GM19240 (cell line): ENCODE data around the gene TBC1D4.
A peak's percentile ranks its signal among the peaks of the same experiment; 100 is the strongest.

ENCODE experiments used
- DNase-seq: peaks from one replicate; pipeline ENCODE4 v3.0.0; 2011; ENCODE audit warnings: low spot score; ENCODE audit not compliant: insufficient read length

The TBC1D4 gene

DNA sequence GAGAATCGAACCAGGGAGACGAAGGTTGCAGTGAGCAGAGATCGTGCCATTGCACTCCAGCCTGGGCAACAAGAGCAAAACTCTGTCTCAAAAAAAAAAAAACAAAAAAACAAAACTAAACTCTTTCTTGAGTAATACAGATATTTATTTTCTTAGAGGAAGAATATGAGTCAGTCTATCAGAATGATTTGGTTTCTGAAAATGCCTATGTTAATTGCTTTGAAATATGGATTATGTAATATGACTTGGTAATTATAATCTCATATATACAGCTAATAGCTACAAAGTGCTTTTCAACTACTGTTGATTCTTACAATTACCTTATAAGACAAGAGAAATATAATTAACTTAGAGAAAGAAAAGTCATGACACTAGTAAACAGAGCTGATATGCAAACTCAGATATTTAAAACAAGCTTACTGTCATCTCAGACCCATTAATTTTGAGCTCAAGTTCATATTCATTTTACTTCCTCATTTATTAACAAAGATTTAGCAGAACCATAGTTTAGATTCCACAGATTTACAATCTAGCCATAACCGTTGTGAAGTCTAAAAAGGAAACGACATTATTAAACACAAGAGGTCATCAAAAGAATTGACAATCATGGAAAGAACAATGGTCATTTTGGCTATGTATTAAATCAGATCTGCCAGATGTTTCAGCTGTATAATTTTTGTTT lies 88.0 kb downstream of the TBC1D4 start:
- no peak for DNase-seq

DNA sequence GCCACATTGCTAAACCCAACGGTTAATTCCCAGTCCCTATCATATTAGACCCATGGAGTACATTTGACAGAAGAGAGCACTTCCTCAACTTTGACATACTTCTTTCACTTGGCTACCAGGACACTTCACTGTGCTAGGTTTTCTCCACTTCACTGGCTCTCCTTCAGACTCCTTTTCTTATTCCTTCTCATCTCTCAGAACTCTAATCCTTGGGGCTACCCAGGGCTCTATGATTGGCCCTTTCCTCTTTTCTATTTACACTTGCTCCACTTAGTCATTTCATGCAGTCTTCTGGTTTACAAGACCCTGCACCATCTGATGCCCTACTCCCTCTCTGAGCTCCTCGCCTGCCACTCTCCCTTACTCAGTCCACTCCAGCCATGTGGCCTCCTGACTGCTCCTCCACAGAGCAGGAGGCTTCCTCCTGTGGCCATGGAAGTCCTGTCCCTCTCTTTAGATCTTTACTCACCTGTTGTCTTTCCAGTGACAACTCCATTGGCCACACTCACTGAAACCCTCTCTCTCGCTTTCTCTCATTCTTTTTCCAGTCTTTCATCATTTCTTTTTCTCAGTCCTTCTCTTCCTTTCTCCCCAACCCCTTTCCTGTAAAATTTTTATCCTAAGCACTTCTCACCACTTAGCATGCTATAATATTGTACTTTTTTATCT lies 90.4 kb downstream of the TBC1D4 start:
- DNase-seq: no peak

DNA sequence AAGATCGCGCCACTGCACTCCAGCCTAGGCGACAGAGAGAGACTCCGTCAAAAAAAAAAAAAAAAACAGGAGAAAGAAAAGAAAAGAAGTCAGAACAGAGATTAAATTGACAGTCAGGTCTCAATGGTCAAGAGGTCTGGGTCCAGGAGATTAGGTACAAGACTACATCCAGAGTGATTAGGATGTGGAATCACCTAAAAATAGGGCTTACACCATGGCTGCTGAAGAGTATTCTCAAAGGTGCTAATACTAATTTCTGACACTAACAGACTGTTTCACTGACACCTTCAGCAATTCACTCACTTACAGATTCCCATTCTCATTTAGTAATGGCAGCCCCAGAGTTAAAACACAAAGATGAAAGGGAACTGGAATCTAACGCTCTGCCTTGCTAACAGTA lies 91.7 kb downstream of the TBC1D4 start:
- DNase-seq: no peak

DNA sequence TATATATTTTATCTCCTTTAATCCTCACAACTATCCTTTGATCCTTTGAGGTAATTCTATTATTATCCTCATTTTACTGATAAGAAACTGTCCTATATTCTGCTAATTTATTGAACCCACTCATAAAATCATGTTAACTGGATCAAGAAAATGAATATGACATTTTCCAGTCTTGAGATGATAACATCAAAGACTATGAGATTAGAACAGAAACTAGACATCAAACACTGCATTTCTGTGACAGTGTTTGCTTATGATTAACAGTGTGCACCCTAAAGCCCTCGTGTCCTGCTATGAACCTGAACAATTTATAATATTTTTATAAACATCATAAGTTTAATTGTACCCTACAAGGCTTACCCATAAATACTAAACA lies 96.3 kb downstream of the TBC1D4 start:
- no peak for DNase-seq

DNA sequence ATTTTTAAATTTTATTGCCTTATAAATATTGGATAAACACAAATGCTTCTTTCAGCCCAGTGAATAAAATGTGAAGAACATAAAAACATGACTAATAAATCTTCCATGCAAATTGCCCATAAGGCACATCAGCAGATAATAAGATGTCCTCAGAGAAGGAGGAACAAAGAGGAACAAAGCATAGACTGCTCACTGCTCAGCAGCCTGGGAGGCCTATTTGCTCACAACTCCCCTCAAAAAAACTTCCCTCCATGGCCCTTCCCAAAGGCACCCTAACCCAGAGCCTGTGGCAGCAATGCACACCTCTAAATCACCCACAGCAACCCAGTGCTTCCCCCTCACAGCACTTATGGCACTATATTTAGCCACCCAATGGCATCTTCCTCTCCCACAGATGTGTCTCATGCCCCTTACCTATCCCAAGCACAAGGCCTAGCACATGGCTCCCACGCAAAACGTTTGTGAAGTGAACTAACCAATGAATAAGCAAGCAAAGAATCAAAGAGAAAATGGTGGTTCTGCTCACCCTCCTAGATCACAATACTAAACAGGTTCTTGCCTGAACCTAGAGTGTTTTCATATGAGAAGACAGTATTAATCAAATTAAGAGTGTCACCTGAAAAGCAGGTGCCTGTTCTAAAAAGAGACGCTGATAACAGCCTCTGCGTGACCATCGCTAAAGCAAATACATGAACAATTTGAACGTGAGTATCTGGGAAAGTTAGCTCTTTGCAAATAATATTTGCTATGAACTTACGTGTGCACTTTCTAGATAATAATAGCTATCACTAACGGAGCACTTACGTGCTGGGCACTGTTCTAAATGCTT lies 96.9 kb downstream of the TBC1D4 start:
- no peak for DNase-seq

DNA sequence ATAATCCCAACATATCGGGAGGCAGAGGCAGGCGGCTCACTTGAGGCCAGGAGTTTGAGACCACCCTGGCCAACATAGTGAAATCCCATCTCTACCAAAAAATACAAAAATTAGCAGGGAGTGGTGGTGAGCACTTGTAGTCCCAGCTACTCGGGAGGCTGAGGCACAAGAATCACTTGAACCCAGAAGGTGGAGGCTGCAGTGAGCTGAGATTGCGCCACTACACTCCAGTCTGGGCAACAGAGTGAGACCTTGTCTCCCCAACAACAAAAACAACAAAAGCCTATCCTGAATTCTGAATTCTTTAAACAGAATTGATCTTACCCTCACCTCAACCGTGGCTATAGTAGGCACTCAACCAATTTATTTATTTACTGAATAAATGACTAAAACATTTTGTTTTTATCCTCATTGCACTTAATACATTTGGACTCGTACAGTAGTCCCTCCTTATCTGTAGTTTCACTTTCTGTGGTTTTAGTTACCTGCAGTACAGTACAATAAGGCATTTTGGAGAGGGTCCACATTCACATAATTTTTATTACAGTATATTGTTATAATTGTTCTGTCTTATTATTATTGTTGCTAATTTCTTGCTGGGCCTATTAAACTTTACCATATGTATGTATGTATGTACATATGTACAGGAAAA lies 98.8 kb downstream of the TBC1D4 start:
- no peak for DNase-seq

DNA sequence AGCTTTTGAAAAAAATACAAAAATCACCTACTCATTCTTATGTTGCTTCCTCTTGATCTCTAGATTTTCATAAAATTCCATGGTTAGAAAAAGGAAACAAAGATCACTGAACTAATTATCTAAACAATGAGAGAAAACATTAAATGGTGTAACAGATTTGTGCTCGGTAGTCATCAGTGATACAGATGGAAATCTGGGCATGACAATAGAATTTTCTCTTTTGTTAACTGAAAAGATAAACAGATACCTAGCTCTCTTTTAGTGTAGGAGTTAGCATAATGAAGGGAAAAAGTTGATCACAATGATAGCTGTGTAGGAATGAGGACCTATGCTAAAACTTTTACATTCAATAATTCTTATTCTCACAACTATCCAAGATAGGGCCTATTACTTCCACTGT lies 103.7 kb downstream of the TBC1D4 start:
- no peak for DNase-seq

DNA sequence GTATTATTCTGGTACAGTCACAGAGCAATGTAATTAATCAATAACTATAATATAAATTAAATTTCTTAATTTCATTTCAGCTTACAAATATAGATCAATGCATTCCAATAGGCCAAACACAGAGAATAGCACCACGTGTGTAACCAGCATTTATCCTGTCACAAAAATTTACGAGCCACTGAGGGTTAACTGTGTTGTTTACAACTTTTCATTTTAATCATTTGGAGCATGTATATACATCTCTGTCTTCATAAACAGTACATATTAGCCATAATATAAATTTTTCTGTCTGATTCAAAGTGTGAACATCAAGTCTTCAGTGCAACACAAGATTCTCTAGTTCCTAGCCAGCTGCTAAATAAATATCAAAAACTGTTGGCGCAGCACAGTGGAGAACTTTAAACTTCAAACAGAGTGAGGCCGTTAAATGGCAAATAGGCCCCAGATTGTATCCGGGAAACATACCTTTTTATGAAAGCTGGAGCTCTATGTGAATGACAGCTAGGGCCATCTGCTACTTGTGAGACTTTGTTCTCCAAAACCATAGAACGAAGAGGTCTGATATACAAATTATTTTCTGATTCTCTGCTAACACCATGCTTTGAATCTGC lies 105.1 kb downstream of the TBC1D4 start:
- no peak for DNase-seq

DNA sequence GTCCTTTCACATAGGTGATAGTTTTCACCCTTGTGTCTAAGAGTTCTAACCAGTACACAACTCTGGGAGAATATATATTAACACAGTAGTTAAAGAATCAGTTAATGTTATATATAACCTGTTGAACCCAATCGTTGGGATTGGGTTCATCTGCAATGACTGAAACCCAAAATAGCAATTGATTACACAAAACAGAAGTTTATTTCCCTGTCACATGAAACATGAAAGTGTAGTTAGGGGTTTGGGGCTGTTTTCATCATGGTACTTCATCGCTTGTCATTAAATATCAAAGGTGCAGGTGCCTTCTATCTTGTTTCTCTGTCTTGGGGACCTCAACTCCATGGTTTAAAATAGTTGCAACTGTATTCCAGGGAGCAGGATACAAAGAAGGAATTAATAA lies 106.6 kb downstream of the TBC1D4 start:
- DNase-seq: no peak

GRCh38 chr13:75373988-75374387 lies 108.0 kb downstream of the TBC1D4 start:
- DNase-seq: no peak

DNA sequence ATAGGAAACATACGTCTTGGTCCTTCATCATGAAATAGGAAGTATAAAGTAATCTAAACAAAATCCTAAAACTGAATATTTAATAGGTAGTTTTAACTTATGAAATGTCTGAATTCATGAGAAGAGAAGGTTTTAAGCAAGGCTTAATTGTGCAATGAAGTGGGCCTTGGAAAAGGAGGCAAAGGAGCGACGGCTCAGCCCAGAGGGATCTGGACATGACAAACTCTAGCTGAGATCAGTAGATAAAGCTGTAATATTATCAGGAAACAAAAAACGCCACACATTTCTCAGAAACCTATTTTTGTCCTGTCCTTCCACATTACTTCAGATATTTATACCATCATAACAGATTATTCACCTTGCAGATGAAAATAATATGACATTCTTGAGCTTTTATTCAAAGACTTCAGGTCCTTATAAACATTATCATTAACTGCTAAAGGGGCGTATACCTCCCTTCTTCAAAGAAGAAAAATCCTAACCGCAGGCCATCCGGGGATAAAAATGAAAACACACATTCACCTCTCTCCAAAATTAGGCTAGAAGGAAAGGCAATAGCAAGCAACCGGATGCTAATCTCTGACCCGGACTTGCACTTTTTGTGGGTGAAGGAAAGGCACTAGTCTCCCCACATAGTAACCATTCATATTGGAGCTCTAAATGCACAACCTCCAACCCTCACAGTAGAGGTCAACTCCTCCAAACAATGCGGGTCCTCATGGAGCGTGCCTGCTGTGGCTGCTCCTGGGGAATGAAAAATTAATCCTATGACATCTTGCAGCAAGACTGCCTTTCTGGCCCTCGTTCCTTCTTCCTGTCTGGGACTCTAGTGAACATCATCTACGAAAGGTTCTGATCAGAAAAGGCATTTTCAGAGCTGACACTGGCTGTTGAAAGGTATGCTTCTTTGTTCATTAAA lies 108.8 kb downstream of the TBC1D4 start:
- no peak for DNase-seq

GRCh38 chr13:75372517-75372916 lies 109.5 kb downstream of the TBC1D4 start:
- DNase-seq: no peak

DNA sequence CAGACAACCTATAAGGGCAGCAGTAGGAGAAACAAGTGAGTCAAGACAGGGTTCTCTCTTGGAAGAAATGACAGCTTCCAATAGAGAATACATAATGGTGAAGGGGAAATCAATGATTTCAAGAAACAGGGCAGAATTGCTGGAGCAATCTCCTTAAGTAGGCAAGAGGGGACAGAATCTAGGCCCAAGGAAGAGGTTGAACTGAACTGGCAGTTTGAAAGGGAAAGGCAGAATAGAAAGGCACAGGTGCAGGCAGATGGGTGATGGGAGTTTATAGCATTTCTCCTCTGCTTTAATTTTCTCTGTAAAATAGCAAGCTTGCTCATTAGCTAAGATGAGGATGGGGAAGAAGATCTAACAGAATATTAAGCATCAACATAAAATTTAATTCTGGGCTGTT lies 110.8 kb downstream of the TBC1D4 start:
- no peak for DNase-seq

DNA sequence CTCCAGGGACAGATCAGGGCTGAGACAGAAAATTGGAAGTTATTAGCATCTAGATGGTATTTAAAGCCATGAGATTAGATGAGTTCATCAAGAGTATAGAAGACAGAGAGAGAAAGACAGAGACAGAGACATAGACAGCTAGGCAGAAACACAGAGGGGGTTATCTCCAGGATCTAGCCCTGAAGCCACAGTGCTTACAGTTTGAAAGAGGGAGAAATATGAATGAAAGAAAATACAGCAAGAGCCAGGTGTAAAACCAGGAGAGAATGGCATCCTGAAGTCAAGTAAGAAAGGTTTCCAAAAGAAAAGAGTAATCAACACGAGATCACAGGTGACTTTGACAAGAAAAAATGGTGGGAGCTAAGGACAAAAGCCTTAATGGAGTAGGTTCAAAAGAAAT lies 111.2 kb downstream of the TBC1D4 start:
- no peak for DNase-seq

DNA sequence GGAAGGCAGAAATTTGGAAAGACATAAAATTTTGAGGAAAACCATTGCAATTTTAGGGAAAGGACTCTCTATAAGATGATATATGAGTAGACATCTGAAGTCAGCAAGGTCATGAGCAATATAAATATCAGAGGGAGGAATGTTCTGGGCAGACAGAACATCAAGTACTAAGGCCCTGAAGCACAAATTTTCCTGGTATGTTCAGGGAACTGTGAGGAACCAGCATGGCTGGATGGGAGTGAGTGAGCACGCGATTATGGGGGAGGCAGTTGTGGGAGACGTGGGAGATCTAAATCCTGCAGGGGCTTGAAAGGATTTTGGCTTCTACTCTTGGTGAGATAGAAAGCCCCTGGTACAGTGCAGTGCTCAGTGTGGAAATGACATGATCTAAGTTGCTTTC lies 112.0 kb downstream of the TBC1D4 start:
- no peak for DNase-seq

DNA sequence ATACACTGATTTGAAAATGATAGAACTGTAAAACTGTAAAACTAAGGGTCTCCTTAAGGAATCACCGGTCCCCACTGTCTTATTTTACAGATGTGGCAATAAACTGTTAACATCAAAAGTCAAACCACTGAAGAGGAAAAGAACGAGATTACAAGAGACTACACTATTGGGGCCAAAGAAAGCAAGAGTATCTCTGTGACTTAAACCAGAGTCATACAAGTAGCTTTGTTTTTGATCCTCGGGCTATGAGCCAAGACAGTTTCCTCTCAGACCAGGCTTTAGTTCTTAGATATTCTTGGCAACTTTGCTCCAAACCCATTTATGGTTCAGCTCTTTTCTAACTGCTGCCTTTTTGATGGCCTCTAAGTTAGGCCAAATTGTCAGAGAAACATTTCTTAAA lies 113.8 kb downstream of the TBC1D4 start:
- no peak for DNase-seq

DNA sequence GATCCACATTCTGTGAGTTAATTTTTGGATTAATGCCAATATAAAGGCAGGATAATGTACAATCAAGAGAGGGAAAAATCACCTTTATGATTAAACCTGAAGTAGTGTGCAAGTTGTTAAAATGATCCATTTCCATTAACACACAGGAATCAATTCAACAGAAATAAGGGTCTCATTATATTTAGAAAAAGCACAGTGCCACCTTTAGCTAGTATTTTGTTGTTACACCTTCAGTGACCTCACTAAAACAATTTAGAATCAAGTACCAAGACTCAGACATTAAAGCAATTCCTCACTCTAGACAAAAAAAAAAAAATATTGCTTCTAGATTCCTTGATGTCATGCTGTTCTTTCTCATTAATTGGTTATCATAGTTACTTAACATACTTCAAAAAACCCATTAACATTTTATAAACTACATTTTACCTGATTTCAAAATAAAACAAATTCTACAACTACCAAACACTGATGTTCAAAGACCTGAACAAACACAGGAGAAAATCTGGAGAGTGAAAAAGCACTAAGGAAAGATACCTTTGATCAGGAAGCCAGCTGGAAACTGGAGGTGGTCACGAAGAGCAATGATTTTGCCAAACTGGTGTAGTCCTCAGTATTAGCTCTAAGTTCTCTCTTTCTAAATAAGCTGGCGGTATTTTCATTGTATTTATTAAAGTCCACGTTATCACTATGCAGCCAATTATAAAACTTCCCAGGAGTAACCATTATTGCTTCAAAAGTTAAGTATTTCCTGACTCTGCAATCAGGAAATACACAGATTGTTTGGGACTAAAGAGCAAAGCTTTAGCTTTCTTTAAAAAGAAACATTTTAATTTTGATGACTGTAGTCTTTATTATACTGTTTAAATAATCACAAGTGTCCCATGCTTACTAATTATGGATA lies 115.3 kb downstream of the TBC1D4 start:
- no peak for DNase-seq

- peak; percentile 13 for DNase-seq
Measured at GRCh38 chr13:75365724-75366173, 116.2 kb downstream of the TBC1D4 start.

GRCh38 chr13:75364131-75364713 lies 117.7 kb downstream of the TBC1D4 start:
- DNase-seq: no peak
